Upper lobe of left lung (tissue), 6 donors: ENCODE data around the gene SNX18. TPM values are rescaled to one million over a fixed set of nuclear protein-coding genes. Genes with fewer than 3 reads are reported as not detected.

ENCODE experiments used
- ATAC-seq, 2 donors: fragments of 200-7000 bp; cut with Tn5 transposase; one replicate each; pipeline ENCODE4 v1.9.1; 2022; ENCODE audit warnings: mild to moderate bottlenecking in 2 of 2, moderate library complexity in 2 of 2; ENCODE audit not compliant: low FRiP score in 2 of 2
- DNase-seq, 2 donors: peaks; one replicate each; pipeline ENCODE4 v3.0.0-alpha.2; 2019 to 2020
- H3K27ac ChIP-seq, 4 donors: fragments of 200-600 bp; sonication (generic); one replicate each; pipeline ENCODE4 v1.5.1; 2016 to 2019
- H3K27me3 ChIP-seq, 4 donors: fragments of 200-600 bp; sonication (generic); one replicate each; pipeline ENCODE4 v1.5.1; 2017 to 2019
- H3K36me3 ChIP-seq, 4 donors: fragments of 200-600 bp; sonication (generic); one replicate each; pipeline ENCODE4 v1.5.1; 2016 to 2019
- H3K4me1 ChIP-seq, 4 donors: fragments of 200-600 bp; sonication (generic); one replicate each; pipeline ENCODE4 v1.5.1; 2018 to 2019
- H3K4me3 ChIP-seq, 4 donors: fragments of 200-600 bp; sonication (generic); one replicate each; pipeline ENCODE4 v1.5.1; 2017 to 2019; ENCODE audit warnings: mild to moderate bottlenecking in 2 of 4, moderate library complexity in 1 of 4
- H3K9me3 ChIP-seq, 4 donors: fragments of 200-600 bp; sonication (generic); one replicate each; pipeline ENCODE4 v1.5.1; 2018 to 2019
- EP300 ChIP-seq, 4 donors: sonication (generic); formaldehyde crosslinking; IDR thresholded peaks; one replicate each; pipeline ENCODE4 v1.5.1; 2017; ENCODE audit warnings: antibody characterized with exemption in 4 of 4, control low read depth in 2 of 4
- POLR2A ChIP-seq, 4 donors: fragments of 450-650 bp; IDR thresholded peaks; one replicate each; pipeline ENCODE4 v1.5.1; 2016 to 2017; ENCODE audit warnings: antibody characterized with exemption in 4 of 4, mild to moderate bottlenecking in 2 of 4
- POLR2AphosphoS5 ChIP-seq, 2 donors: sonication (generic); formaldehyde crosslinking; IDR thresholded peaks; one replicate each; pipeline ENCODE4 v1.5.1; 2017; ENCODE audit warnings: antibody characterized with exemption in 2 of 2
- WGBS, 2 donors: methylation state at CpG; one replicate each; pipeline ENCODE4 v1.1.5; 2017 to 2018; 5-methylcytosine and 5-hydroxymethylcytosine counted together
- total RNA-seq, 6 donors: library from RNA; depleted of rRNA in 4 of 6; stranded (reverse); fragments of >200 nt in 4 of 6; gene quantifications; one replicate each; pipeline versions ENCODE4 v1.1.0 to v1.2.1, GENCODE V29; 2016 to 2021
- TF ChIP-seq, protein P1 (sequence below), 6 experiments: fragments of 450-650 bp in 4 of 6; fragments of 200-600 bp in 2 of 6; sonication (generic) in 2 of 6; IDR thresholded peaks; one replicate each; pipeline ENCODE4 v1.5.1; 2016 to 2019; ENCODE audit warnings: antibody characterized with exemption in 6 of 6
- donor health status: DM: no; HTN: no; CAD: no; lungs with moderate emphysema.
- donor health status: DM: no; HTN: yes; CAD: no; lungs with severe emphysema.

SNX18 gene
- total RNA-seq, 6 donors from 2014 or later, result 22.4 to 50.2 (median 43.3) TPM

DNA sequence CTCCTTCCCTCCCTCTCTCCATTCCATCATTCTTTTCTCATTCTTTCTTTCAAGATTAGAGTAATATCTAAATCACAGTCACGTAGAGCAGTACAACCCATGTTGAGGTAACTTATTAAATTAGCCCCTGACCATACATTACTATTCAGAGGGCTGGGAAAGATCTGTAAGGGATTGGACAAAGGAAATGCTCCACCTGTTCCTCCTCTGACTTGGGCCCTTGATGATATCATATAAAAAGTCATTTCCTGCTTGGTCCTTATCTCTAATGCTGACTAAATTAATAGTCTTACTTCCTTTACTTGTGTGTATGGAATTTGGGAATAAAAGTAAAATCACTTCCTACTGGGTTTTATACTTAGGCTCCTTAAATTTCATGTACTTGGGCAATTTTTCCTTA is 40.8 kb downstream of the SNX18 start:
- Histone ChIP-seq H3K4me1 (peaks cover 0 to 5% (median 0%) of the 10 kb centered on the region in 4 donors), H3K9me3 (no peaks in the 10 kb centered on the region), H3K27me3 (no peaks in the 10 kb centered on the region), H3K27ac (peak overlapping the region in 1 of 4 donors; percentile 39), H3K4me3 (no peak overlapping the region), H3K36me3 (no peaks in the 10 kb centered on the region)
- 68 to 76% methylated on average over 1 of the region's 1 CpG for WGBS, 2 donors
- no peak for ATAC-seq
- TF ChIP-seq EP300 (IDR thresholded peaks at IDR 0.05), result no peak
- TF ChIP-seq, protein P1, sequence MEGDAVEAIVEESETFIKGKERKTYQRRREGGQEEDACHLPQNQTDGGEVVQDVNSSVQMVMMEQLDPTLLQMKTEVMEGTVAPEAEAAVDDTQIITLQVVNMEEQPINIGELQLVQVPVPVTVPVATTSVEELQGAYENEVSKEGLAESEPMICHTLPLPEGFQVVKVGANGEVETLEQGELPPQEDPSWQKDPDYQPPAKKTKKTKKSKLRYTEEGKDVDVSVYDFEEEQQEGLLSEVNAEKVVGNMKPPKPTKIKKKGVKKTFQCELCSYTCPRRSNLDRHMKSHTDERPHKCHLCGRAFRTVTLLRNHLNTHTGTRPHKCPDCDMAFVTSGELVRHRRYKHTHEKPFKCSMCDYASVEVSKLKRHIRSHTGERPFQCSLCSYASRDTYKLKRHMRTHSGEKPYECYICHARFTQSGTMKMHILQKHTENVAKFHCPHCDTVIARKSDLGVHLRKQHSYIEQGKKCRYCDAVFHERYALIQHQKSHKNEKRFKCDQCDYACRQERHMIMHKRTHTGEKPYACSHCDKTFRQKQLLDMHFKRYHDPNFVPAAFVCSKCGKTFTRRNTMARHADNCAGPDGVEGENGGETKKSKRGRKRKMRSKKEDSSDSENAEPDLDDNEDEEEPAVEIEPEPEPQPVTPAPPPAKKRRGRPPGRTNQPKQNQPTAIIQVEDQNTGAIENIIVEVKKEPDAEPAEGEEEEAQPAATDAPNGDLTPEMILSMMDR (IDR thresholded peaks at IDR 0.05), result no peak
- TF ChIP-seq POLR2A (IDR thresholded peaks at IDR 0.05), result no peak
- no peak for TF ChIP-seq POLR2AphosphoS5 (IDR thresholded peaks at IDR 0.05)
- DNase-seq, result no peak

- TF ChIP-seq, protein P1 (IDR thresholded peaks at IDR 0.05), result no peak
- TF ChIP-seq POLR2A (IDR thresholded peaks at IDR 0.05), result no peak
- TF ChIP-seq POLR2AphosphoS5 (IDR thresholded peaks at IDR 0.05), result no peak
- TF ChIP-seq EP300 (IDR thresholded peaks at IDR 0.05), result no peak
- no peaks in the 10 kb centered on the region for H3K9me3 ChIP-seq
- no peak overlapping the region for H3K4me3 ChIP-seq
- no peaks in the 10 kb centered on the region for H3K27me3 ChIP-seq
- H3K27ac ChIP-seq, result no peak overlapping the region
- DNase-seq (no peak), ATAC-seq (no peak)
- no peaks in the 10 kb centered on the region for H3K36me3 ChIP-seq
- peaks cover 0 to 5% (median 0%) of the 10 kb centered on the region in 4 donors for H3K4me1 ChIP-seq
Measured at GRCh38 chr5:54561651-54562050, 44.1 kb downstream of the SNX18 start.

DNA sequence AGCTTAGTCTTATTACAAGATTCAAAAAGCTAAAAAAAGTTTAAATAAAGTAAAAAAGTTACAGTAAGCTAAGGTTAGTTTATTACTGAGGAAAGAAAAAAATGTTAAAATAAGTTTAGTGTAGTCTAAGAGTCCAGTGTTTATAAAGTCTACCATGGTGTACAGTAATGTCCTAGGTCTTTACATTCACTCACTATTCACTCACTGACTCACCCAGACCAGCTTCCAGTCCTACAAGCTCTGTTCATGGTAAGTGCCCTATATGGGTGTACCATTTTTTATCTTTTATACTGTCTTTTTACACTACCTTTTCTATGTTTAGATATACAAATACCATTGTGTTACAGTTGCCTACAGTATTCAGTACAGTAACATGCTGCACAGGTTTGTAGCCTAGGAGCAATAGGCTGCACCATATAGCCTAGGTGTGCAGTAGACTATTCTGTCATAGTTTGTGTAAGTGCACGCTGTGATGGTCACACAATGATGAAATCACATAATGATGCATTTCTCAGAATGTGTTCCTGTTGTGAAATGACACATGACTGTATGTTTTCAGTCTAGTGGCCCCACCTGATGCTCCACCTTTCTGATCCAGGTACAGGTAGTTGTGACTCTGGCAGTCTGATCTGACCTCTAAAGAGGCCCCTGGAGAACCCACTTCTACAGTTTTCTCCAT is 45.7 kb downstream of the SNX18 start:
- Histone ChIP-seq H3K4me1 (no peaks in the 10 kb centered on the region), H3K36me3 (no peaks in the 10 kb centered on the region), H3K9me3 (no peaks in the 10 kb centered on the region), H3K27ac (no peak overlapping the region), H3K27me3 (no peaks in the 10 kb centered on the region), H3K4me3 (no peak overlapping the region)
- 68 to 69% methylated on average over 1 of the region's 1 CpG for WGBS, 2 donors
- ATAC-seq (no peak), DNase-seq (no peak)
- peak in 1 of 2 donors; percentile 24 for TF ChIP-seq POLR2AphosphoS5 (IDR thresholded peaks at IDR 0.05)
- TF ChIP-seq, protein P1 (IDR thresholded peaks at IDR 0.05), result no peak

DNA sequence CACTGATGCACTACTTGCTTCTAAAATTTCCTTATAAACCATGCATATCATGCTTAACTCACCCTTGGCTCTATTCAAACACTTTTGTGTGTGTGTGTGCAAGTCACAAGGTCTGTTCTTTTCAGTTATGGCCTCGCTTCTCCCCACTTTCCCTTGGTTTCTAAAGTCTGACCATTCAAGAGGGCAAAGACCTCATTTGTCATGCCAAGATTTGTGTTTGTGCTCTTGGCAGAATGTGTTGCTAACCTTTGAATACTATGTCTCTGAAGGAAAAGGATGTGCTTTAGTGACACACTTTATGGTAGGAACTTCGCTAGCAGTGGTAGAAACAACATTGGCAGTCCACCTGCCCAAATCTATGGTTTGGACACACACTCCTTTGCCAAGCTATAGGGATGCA is 50.4 kb downstream of the SNX18 start:
- ATAC-seq (no peak), DNase-seq (no peak)
- H3K4me3 ChIP-seq, result no peak overlapping the region
- no peak overlapping the region for H3K27ac ChIP-seq
- no peaks in the 10 kb centered on the region for H3K4me1 ChIP-seq
- 95 to 98% methylated on average over 2 of the region's 2 CpGs for WGBS, 2 donors
- no peaks in the 10 kb centered on the region for H3K27me3 ChIP-seq
- no peaks in the 10 kb centered on the region for H3K36me3 ChIP-seq
- no peaks in the 10 kb centered on the region for H3K9me3 ChIP-seq
- TF ChIP-seq POLR2AphosphoS5 (IDR thresholded peaks at IDR 0.05) (no peak), POLR2A (IDR thresholded peaks at IDR 0.05) (no peak), EP300 (IDR thresholded peaks at IDR 0.05) (no peak)
- TF ChIP-seq, protein P1 (IDR thresholded peaks at IDR 0.05), result no peak

DNA sequence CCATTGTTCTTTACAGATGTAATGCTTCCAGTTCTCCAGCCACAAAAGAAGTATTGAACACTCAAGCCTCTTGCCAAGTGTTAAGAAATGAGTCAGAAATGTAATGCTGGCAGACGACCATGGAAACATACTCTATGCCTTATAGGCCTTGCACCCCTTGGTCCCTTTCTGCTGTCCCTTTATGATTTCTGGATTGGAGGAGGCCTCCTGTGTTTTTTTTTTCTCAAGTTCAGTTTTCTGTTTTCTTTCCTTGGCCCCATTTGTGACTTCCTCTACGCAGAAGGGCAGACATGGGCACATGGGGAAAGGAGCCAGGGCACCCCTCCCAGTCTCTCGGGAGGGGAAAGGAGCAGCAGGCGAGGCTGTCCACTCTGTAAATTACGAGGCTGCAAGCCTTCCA is 53.4 kb downstream of the SNX18 start:
- H3K9me3 ChIP-seq, result no peaks in the 10 kb centered on the region
- H3K36me3 ChIP-seq, result no peaks in the 10 kb centered on the region
- no peak overlapping the region for H3K4me3 ChIP-seq
- no peak for TF ChIP-seq EP300 (IDR thresholded peaks at IDR 0.05)
- TF ChIP-seq POLR2AphosphoS5 (IDR thresholded peaks at IDR 0.05), result no peak
- TF ChIP-seq POLR2A (IDR thresholded peaks at IDR 0.05), result no peak
- TF ChIP-seq, protein P1 (IDR thresholded peaks at IDR 0.05), result no peak
- WGBS, 2 donors, result 58 to 65% methylated on average over 5 of the region's 5 CpGs
- no peaks in the 10 kb centered on the region for H3K4me1 ChIP-seq
- DNase-seq (no peak), ATAC-seq (peak in 1 of 2 donors; percentile 49)
- H3K27ac ChIP-seq, result no peak overlapping the region
- no peaks in the 10 kb centered on the region for H3K27me3 ChIP-seq
